Stimulated activated CD4-positive, alpha-beta T cell treated with anti-CD3 and anti-CD28 coated beads, TNF-alpha, amount 100 ng/mL, for 4 hours (primary cell): ENCODE results near the gene ERICH6B.

Experiments
- DNase-seq, 3 experiments: peaks; one replicate each; pipeline ENCODE4 v3.0.0-alpha.2; 2020; ENCODE audit warnings: low read depth in 3 of 3

Gene ERICH6B

DNA sequence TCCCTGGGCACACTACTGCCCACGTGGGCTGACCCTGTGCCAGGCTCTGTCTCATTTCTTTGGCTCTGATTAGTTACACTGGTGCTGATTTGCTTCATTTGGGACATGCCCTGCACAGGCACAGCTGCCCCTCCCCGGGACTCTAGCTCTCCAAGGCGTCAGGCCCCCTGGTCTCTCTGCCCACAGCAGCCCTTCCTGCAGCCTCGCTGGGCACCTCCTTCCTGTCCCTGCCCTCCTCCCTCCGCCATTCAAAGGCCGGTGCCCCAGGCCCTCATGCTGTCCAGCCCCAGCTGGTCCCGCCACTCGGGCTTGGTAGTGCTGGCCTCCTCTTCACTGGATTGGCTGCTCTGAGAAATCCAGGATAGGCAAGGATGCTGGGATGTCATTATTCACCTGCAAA is 73.1 kb downstream of the ERICH6B start:
- DNase-seq = no peak

- no peak for DNase-seq
Observed at GRCh38 chr13:45541806-45542205, 73.7 kb downstream of the ERICH6B start.

- DNase-seq = no peak
Observed at GRCh38 chr13:45540864-45541263, 74.7 kb downstream of the ERICH6B start.

DNA sequence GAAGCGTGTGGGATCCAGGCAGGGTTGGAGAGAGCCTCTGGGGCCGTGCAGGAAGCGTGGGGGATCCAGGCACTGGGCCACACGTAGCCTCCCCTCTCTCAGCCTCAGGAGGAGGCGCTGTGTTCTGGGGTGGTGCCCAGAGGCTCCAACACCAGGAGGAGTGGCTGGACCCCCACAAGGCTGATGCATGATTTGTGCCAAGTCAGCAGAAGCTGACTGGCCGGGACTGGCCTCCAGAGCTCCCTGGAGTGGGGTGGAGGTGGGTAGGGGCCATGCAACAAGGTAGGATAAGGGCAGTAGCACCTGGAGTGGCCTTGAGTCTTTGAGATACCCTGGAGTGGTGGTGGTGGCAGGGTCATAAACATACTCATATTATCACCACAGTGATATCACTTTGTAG is 75.3 kb downstream of the ERICH6B start:
- no peak for DNase-seq

- no peak for DNase-seq
Observed at GRCh38 chr13:45538382-45538781, 77.2 kb downstream of the ERICH6B start.

DNA sequence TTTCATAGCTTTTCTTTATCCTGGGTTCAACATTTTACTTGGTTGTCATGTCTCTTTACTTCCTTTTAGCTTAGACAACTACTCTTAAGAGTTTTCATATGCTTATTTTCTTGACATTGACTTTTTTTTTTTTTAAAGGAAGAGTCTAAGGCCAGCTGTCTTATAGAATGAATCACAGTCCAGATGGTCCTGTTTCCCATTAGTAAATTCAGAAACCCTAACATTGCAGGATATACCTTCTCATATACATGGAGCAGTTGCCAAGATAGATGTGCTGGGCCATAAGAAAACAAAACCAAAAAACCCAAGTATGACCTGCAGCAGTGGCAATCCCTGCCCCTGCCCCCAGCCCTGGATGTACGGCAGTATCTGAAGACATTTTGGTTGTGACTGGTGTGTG is 78.0 kb downstream of the ERICH6B start:
- no peak for DNase-seq

- DNase-seq = no peak
Observed at GRCh38 chr13:45536224-45536623, 79.3 kb downstream of the ERICH6B start.

DNA sequence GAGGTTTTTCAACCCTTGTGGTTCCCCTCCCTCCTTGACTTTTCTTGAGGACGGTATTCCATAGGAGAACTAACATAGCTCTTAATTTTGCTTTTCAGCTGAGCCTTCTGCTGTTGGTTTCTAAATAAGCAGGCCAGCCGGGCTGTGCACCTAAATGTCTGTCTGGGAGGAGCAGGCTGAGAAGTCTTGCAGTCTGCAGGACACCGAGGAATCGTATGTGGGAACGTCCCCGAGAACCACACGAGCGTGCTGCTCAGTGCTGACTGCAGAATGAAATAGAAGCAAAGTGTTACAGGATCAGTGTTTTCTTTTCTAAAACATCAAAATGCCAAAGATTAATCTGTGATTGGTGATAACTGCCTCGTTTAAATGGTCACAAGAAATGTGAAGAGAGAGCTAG is 80.9 kb downstream of the ERICH6B start:
- no peak for DNase-seq

- no peak for DNase-seq
Observed at GRCh38 chr13:45529758-45530157, 85.8 kb downstream of the ERICH6B start.

GRCh38 chr13:45527699-45528462 is 87.7 kb downstream of the ERICH6B start:
- no peak for DNase-seq

GRCh38 chr13:45522571-45522970 is 93.0 kb downstream of the ERICH6B start:
- no peak for DNase-seq

- no peak for DNase-seq
Observed at GRCh38 chr13:45521297-45521696, 94.2 kb downstream of the ERICH6B start.

- DNase-seq = no peak
Observed at GRCh38 chr13:45519493-45519892, 96.0 kb downstream of the ERICH6B start.

DNA sequence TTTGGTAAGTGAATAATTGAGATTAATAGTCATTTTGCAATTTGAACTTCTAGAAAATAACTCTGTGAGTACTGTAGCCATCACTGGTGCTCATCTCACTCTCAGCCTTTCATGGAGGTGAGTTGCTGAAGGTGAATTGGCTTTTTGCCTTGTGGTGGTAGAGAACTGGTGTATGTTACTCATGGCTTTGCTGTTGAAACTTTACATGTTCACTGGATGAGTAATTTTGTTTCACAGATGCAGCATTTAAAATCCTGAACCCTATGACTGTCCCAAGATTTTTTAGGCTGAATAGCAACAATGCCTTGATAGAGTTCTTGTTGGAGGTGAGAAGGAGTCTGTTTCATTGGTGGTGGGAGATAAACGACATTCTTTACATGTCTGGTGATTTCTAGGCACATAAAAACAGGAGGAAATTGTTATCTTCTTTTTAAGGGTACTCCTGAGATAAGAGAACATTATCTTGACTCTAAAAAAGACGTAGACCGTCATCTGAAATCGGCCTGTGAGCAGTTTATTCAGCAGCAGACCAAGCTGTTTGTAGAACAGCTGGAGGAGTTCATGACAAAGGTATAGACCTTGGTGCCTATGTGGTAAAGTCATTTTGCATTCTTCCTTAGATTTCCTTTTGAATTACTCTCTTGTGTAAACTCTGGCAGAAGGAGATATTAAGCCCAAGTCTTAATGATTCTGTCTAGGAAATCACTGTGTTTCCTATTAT is 96.9 kb downstream of the ERICH6B start:
- DNase-seq = no peak

DNA sequence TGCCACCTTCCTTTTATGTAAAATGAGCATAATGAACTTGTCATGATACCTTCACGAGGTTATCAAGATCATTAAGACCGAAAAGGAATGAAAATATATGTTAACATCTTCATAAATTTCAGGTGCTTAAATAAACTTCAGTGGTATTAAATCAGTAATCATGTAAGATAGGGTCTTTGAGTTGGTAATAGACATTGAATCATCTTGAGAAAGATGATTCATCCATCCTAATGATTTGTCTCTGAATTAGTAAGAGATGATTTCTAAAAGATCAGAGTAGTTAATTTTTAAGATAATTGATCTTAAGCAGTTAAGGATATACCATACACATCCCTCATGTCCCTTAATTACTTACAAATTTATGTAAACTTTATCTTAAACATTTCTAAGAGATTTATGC is 98.8 kb downstream of the ERICH6B start:
- DNase-seq = no peak

GRCh38 chr13:45512098-45512496 is 103.4 kb downstream of the ERICH6B start:
- no peak for DNase-seq

- peak in 1 of 3 experiments; percentile 10 for DNase-seq
Observed at GRCh38 chr13:45511310-45512097, 104.0 kb downstream of the ERICH6B start.

DNA sequence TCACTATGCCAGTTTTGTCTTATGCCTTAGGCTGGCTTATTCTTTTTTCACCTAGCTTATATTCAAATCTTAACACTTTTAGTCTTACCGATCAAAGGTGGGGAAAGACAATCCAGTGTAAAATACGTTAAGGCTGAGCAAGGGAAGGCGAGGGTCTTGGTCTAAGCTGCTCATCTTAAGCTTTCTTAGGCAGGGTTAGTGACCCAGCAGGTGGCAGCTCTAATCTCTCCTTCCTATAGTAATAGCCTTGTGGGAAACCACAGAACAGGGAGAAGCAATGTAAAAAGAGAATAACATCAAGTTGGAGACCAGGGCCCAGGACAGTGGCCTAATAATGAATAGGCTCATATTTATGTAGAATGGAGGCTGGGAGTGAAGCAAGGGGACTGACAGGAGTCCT is 104.9 kb downstream of the ERICH6B start:
- no peak for DNase-seq

GRCh38 chr13:45508776-45509175 is 106.8 kb downstream of the ERICH6B start:
- DNase-seq = no peak

DNA sequence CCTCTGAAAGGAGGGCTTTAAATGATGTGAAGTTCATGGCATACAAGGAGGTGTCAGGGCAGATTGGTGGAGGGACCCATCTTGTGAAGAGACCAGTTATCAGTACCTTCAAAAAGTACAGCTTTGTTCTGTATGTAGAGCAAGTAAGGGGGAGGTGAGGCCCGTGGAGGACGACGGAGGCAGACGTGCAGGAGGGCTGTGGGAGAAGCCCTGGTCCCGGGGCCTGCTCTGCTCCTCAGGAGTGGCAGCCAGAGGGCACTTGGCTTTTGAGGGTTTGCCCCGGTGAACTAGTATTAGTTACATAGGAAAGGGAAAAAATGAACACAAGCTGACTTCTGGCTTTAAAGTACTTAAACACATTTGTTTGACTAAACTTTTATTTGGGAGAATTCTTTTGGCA is 108.7 kb downstream of the ERICH6B start:
- no peak for DNase-seq

GRCh38 chr13:45503658-45504057 is 111.9 kb downstream of the ERICH6B start:
- DNase-seq = no peak

GRCh38 chr13:45501175-45501526 is 114.4 kb downstream of the ERICH6B start:
- no peak for DNase-seq
